ENCODE results near the gene UBE2Q2. TPM values are rescaled to one million over a fixed set of nuclear protein-coding genes. Genes with fewer than 3 reads are reported as not detected.

Gene UBE2Q2
- total and polyA plus RNA-seq, 9 of the 15 experiments (the other 6 are each of a cell fraction or from before 2014, with no cell fraction given): 6.2 to 24.0 (median 16.2) TPM

- no peaks in the 10 kb centered on the region for H3K27me3 ChIP-seq (ENCODE audit: control insufficient read depth in 2 of 2, insufficient read depth in 2 of 2, low read length in 2 of 2)
- FAIRE-seq: no peak
- no peak for TF ChIP-seq ZNF717 (CRISPR knock-in tag; IDR thresholded peaks at IDR 0.05)
- TF ChIP-seq SMARCA4 (IDR thresholded peaks at IDR 0.05): no peak
- TF ChIP-seq, protein P1, sequence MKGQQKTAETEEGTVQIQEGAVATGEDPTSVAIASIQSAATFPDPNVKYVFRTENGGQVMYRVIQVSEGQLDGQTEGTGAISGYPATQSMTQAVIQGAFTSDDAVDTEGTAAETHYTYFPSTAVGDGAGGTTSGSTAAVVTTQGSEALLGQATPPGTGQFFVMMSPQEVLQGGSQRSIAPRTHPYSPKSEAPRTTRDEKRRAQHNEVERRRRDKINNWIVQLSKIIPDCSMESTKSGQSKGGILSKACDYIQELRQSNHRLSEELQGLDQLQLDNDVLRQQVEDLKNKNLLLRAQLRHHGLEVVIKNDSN (CRISPR knock-in tag; IDR thresholded peaks at IDR 0.05): no peak
- TF ChIP-seq CBX3 (IDR thresholded peaks at IDR 0.05; ENCODE audit: borderline replicate concordance in 1 of 2, low read length in 2 of 2): no peak
- TF ChIP-seq ETV5 (CRISPR knock-in tag; IDR thresholded peaks at IDR 0.05; ENCODE audit: low read depth): no peak
- no peak for TF ChIP-seq ZNF274 (IDR thresholded peaks at IDR 0.05; ENCODE audit: borderline replicate concordance, low read depth, low read length)
- no peak for TF ChIP-seq XRCC3 (IDR thresholded peaks at IDR 0.05)
- TF ChIP-seq ZFP1 (CRISPR knock-in tag; IDR thresholded peaks at IDR 0.05): no peak
- no peak for TF ChIP-seq REST (IDR thresholded peaks at IDR 0.05; ENCODE audit: borderline replicate concordance)
- TF ChIP-seq REST (CRISPR knock-in tag; IDR thresholded peaks at IDR 0.05; ENCODE audit: low read depth): no peak
- TF ChIP-seq ADNP (tag; IDR thresholded peaks at IDR 0.05): no peak
- TF ChIP-seq ZNF140 (CRISPR knock-in tag; IDR thresholded peaks at IDR 0.05): no peak
- no peak for TF ChIP-seq ZNF133 (CRISPR knock-in tag; IDR thresholded peaks at IDR 0.05)
- no peak for TF ChIP-seq DEAF1 (CRISPR knock-in tag; IDR thresholded peaks at IDR 0.05)
- TF ChIP-seq KDM1A (IDR thresholded peaks at IDR 0.05): no peak
- TF ChIP-seq ZNF316 (IDR thresholded peaks at IDR 0.05): no peak
Observed at GRCh38 chr15:75834021-75834420, 9.2 kb upstream of the UBE2Q2 start.

More at GRCh38 chr15:75834021-75834420, 9.2 kb upstream of the UBE2Q2 start:
- no peak for ATAC-seq
- no peak for DNase-seq (ENCODE audit: extremely low read depth in 1 of 4, low spot score in 3 of 4)
- Histone ChIP-seq H3K36me3 (ENCODE audit: control insufficient read depth, insufficient read depth, low read length) (no peaks in the 10 kb centered on the region; the same call in 2 of the 3 replicates), H3K9me3 (replicated peaks; ENCODE audit: control insufficient read depth, insufficient read depth, low read depth, low read length) (no peaks in the 10 kb centered on the region), H3K27ac (ENCODE audit: extremely low read depth, low read depth, low read length) (no peak overlapping the region), H3K79me2 (ENCODE audit: control insufficient read depth, insufficient read depth, low read length) (no peaks in the 10 kb centered on the region), H3K9ac (ENCODE audit: insufficient read depth in 1 of 2, low read depth in 2 of 2, low read length in 2 of 2) (no peak overlapping the region), H3K4me3 (no peak overlapping the region), H3K9me1 (ENCODE audit: control insufficient read depth, insufficient read depth, low read length) (no peaks in the 10 kb centered on the region), H3K4me1 (replicated peaks in 1 of 2; ENCODE audit: control insufficient read depth in 2 of 2, insufficient read depth in 2 of 2, low read length in 2 of 2) (peaks cover 12 to 34% of the 10 kb centered on the region in 2 experiments), H4K20me1 (replicated peaks; ENCODE audit: control insufficient read depth, insufficient read depth, low read length) (no peaks in the 10 kb centered on the region), H2AFZ (ENCODE audit: low read depth, low read length) (peak overlapping the region; percentile 41), H3K4me2 (ENCODE audit: insufficient read depth, low read length) (no peak overlapping the region)
- intact Hi-C loops (cut with micrococcal nuclease) (no loop called here), in situ Hi-C loops (cut with MboI) (no loop called here)
- BruUV-seq (replicated peaks): no TSS peak
- POLR2A ChIA-PET: no interaction called here
- 73% methylated on average over 2 of the region's 2 CpGs for WGBS (ENCODE audit: insufficient coverage, low coverage, missing lambda C conversion rate)
- CTCF ChIA-PET (ENCODE audit: low intra/inter-chr PET ratio): no interaction called here

All from K562 (cell line).